ENCODE measurements around the gene SERPINB2. TPM values are rescaled to one million over a fixed set of nuclear protein-coding genes. Genes with fewer than 3 reads are reported as not detected.

SERPINB2 gene
- total RNA-seq, 1 donor, result 0.72 TPM

- H3K27me3 ChIP-seq (ENCODE audit: insufficient read depth, low read length), result no peaks in the 10 kb centered on the region
- no peak for DNase-seq (ENCODE audit: insufficient read length, low spot score, missing footprints)
- no peaks in the 10 kb centered on the region for H4K20me1 ChIP-seq (ENCODE audit: insufficient read depth, low read length)
- no peaks in the 10 kb centered on the region for H3K79me2 ChIP-seq (ENCODE audit: insufficient read depth, low read length)
- H3K4me1 ChIP-seq (ENCODE audit: insufficient read depth, low read length), result no peaks in the 10 kb centered on the region
- H3K9me3 ChIP-seq (ENCODE audit: low read depth, low read length), result no peaks in the 10 kb centered on the region
- H3K4me2 ChIP-seq (ENCODE audit: insufficient read depth, low read length), result no peak overlapping the region
- no peak overlapping the region for H3K4me3 ChIP-seq (ENCODE audit: insufficient read depth, low read length)
- no peak overlapping the region for H3K27ac ChIP-seq (ENCODE audit: low read depth, low read length)
- no peak overlapping the region for H2AFZ ChIP-seq (ENCODE audit: low read length)
- H3K36me3 ChIP-seq (ENCODE audit: insufficient read depth, low read length), result no peaks in the 10 kb centered on the region
- TF ChIP-seq CTCF (IDR thresholded peaks at IDR 0.05; ENCODE audit: extremely low read depth, low read depth, low read length), result no peak
These were observed 22.4 kb downstream of the SERPINB2 start for GRCh38 chr18:63909870-63910269.

GRCh38 chr18:63917817-63918216 lies 30.3 kb downstream of the SERPINB2 start:
- Histone ChIP-seq H3K79me2 (ENCODE audit: insufficient read depth, low read length) (no peaks in the 10 kb centered on the region), H3K4me2 (ENCODE audit: insufficient read depth, low read length) (no peak overlapping the region), H3K4me3 (ENCODE audit: insufficient read depth, low read length) (no peak overlapping the region), H2AFZ (ENCODE audit: low read length) (no peak overlapping the region), H3K4me1 (ENCODE audit: insufficient read depth, low read length) (no peaks in the 10 kb centered on the region), H3K27me3 (ENCODE audit: insufficient read depth, low read length) (peaks cover 11% of the 10 kb centered on the region), H3K9me3 (ENCODE audit: low read depth, low read length) (no peaks in the 10 kb centered on the region), H4K20me1 (ENCODE audit: insufficient read depth, low read length) (no peaks in the 10 kb centered on the region), H3K27ac (ENCODE audit: low read depth, low read length) (no peak overlapping the region), H3K36me3 (ENCODE audit: insufficient read depth, low read length) (no peaks in the 10 kb centered on the region)
- no peak for DNase-seq (ENCODE audit: insufficient read length, low spot score, missing footprints)
- TF ChIP-seq CTCF (IDR thresholded peaks at IDR 0.05; ENCODE audit: extremely low read depth, low read depth, low read length), result no peak

DNA sequence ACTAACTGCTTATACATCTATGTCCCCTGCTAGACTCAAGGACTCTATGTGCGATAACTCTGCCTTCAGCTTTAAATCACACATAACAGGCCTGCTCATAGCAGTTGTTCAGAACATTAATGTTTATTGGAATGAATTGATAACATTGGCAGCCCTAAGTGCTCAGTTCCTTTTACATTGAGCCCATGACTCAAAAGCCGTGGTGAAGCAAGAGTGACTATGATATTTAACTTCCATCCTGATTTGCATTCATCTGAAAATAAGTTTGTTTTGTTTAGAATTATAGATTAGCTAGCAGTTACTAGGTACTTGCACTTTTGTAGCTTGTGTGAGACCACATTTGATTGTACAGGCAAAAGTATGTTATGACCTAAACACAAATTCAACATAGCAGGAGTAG lies 34.5 kb downstream of the SERPINB2 start:
- DNase-seq (ENCODE audit: insufficient read length, low spot score, missing footprints), result no peak
- no peak overlapping the region for H3K4me2 ChIP-seq (ENCODE audit: insufficient read depth, low read length)
- H3K79me2 ChIP-seq (ENCODE audit: insufficient read depth, low read length), result no peaks in the 10 kb centered on the region
- H3K27ac ChIP-seq (ENCODE audit: low read depth, low read length), result no peak overlapping the region
- no peak overlapping the region for H3K4me3 ChIP-seq (ENCODE audit: insufficient read depth, low read length)
- H4K20me1 ChIP-seq (ENCODE audit: insufficient read depth, low read length), result no peaks in the 10 kb centered on the region
- H2AFZ ChIP-seq (ENCODE audit: low read length), result no peak overlapping the region
- H3K36me3 ChIP-seq (ENCODE audit: insufficient read depth, low read length), result no peaks in the 10 kb centered on the region
- H3K9me3 ChIP-seq (ENCODE audit: low read depth, low read length), result no peaks in the 10 kb centered on the region
- TF ChIP-seq CTCF (IDR thresholded peaks at IDR 0.05; ENCODE audit: extremely low read depth, low read depth, low read length), result no peak
- no peaks in the 10 kb centered on the region for H3K4me1 ChIP-seq (ENCODE audit: insufficient read depth, low read length)
- peaks cover 11% of the 10 kb centered on the region for H3K27me3 ChIP-seq (ENCODE audit: insufficient read depth, low read length)

DNA sequence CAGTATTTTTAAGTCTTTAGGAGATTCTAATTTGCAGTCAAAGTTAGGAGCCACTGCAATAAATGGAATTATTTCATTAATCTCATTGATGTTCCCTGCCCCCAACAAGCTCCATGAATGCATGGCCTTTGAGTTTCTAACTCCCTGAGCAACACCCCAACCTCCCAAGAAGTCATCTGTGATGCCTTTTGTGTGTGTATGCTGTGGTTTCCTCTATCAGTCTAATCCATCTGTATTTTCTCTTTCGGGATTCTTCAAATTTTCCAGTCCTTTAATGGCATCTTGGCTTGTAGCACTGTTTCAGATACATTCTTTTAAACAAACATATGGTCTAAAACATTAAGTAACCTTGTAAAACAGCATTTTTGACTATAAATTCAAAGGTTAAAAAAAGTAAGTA lies 37.0 kb downstream of the SERPINB2 start:
- H3K27me3 ChIP-seq (ENCODE audit: insufficient read depth, low read length), result peaks cover 11% of the 10 kb centered on the region
- no peaks in the 10 kb centered on the region for H3K4me1 ChIP-seq (ENCODE audit: insufficient read depth, low read length)
- no peak for DNase-seq (ENCODE audit: insufficient read length, low spot score, missing footprints)
- no peaks in the 10 kb centered on the region for H4K20me1 ChIP-seq (ENCODE audit: insufficient read depth, low read length)
- no peak overlapping the region for H2AFZ ChIP-seq (ENCODE audit: low read length)
- no peaks in the 10 kb centered on the region for H3K9me3 ChIP-seq (ENCODE audit: low read depth, low read length)
- no peak overlapping the region for H3K4me2 ChIP-seq (ENCODE audit: insufficient read depth, low read length)
- H3K36me3 ChIP-seq (ENCODE audit: insufficient read depth, low read length), result no peaks in the 10 kb centered on the region
- H3K4me3 ChIP-seq (ENCODE audit: insufficient read depth, low read length), result no peak overlapping the region
- H3K27ac ChIP-seq (ENCODE audit: low read depth, low read length), result no peak overlapping the region
- H3K79me2 ChIP-seq (ENCODE audit: insufficient read depth, low read length), result no peaks in the 10 kb centered on the region
- TF ChIP-seq CTCF (IDR thresholded peaks at IDR 0.05; ENCODE audit: extremely low read depth, low read depth, low read length), result no peak
